Endothelial cell (in vitro differentiated cells): ENCODE results near the gene ROPN1L. TPM values are rescaled to one million over a fixed set of nuclear protein-coding genes. Genes with fewer than 3 reads are reported as not detected.
A peak's percentile ranks its signal among the peaks of the same experiment; 100 is the strongest.

Experiments
- DNase-seq: peaks from one replicate; pipeline ENCODE4 v3.0.0; 2021; ENCODE audit warnings: low spot score
- H3K27ac Mint-ChIP-seq: one replicate; pipeline ENCODE4 v1.8.0; 2021; ENCODE audit warnings: mixed read lengths, inconsistent platforms; ENCODE audit not compliant: unreplicated experiment
- H3K27me3 Mint-ChIP-seq: one replicate; pipeline ENCODE4 v1.8.0; 2021; ENCODE audit warnings: mild to moderate bottlenecking, moderate library complexity, mixed read lengths, inconsistent platforms; ENCODE audit not compliant: unreplicated experiment
- H3K36me3 Mint-ChIP-seq: one replicate; pipeline ENCODE4 v1.8.0; 2021; ENCODE audit warnings: mild to moderate bottlenecking, low read depth, mixed read lengths, inconsistent platforms; ENCODE audit not compliant: unreplicated experiment
- H3K4me1 Mint-ChIP-seq: one replicate; pipeline ENCODE4 v1.8.0; 2021; ENCODE audit warnings: mild to moderate bottlenecking, mixed read lengths, inconsistent platforms; ENCODE audit not compliant: unreplicated experiment
- H3K4me3 Mint-ChIP-seq: one replicate; pipeline ENCODE4 v1.8.0; 2021; ENCODE audit warnings: mild to moderate bottlenecking, mixed read lengths, inconsistent platforms; ENCODE audit not compliant: unreplicated experiment
- H3K9me3 Mint-ChIP-seq: one replicate; pipeline ENCODE4 v1.8.0; 2021; ENCODE audit warnings: mixed read lengths, inconsistent platforms; ENCODE audit not compliant: unreplicated experiment
- CTCF ChIP-seq: fragments of 200-600 bp; sonication (generic); IDR thresholded peaks from one replicate; pipeline ENCODE4 v1.5.0; 2021; ENCODE audit warnings: antibody characterized with exemption; ENCODE audit not compliant: unreplicated experiment
- total RNA-seq: library from RNA; stranded (reverse); fragmentation: NEBNext Ultra II Directional; extraction: Animal tissue kit (Norgen Biotek cat#: 25700); gene quantifications from one replicate; pipeline ENCODE4 v1.2.1, GENCODE V29; 2021; ENCODE audit not compliant: unreplicated experiment

ROPN1L gene
- total RNA-seq, 1 donor from 2014 or later, result 4.0 TPM

- H3K9me3 Mint-ChIP-seq, result peaks cover 4% of the 10 kb centered on the region
- no peak for DNase-seq
- H3K4me3 Mint-ChIP-seq, result no peak overlapping the region
- H3K4me1 Mint-ChIP-seq, result no peaks in the 10 kb centered on the region
- H3K36me3 Mint-ChIP-seq, result peaks cover 5% of the 10 kb centered on the region
- TF ChIP-seq CTCF, result no peak
- no peak overlapping the region for H3K27ac Mint-ChIP-seq
- H3K27me3 Mint-ChIP-seq, result peaks cover 4% of the 10 kb centered on the region
Observed at GRCh38 chr5:10499776-10500175, 58.1 kb downstream of the ROPN1L start.

GRCh38 chr5:10500669-10501068 lies 59.0 kb downstream of the ROPN1L start:
- Mint-ChIP-seq H3K4me3 (peak overlapping the region; percentile 32), H3K4me1 (no peaks in the 10 kb centered on the region), H3K9me3 (no peaks in the 10 kb centered on the region), H3K36me3 (no peaks in the 10 kb centered on the region), H3K27ac (no peak overlapping the region), H3K27me3 (peaks cover 2% of the 10 kb centered on the region)
- TF ChIP-seq CTCF, result no peak
- DNase-seq, result no peak

GRCh38 chr5:10501554-10502075 lies 59.9 kb downstream of the ROPN1L start:
- Mint-ChIP-seq H3K9me3 (no peaks in the 10 kb centered on the region), H3K27ac (no peak overlapping the region)

GRCh38 chr5:10502130-10502529 lies 60.5 kb downstream of the ROPN1L start:
- H3K27ac Mint-ChIP-seq, result no peak overlapping the region
- H3K4me3 Mint-ChIP-seq, result no peak overlapping the region
- no peaks in the 10 kb centered on the region for H3K36me3 Mint-ChIP-seq
- peaks cover 2% of the 10 kb centered on the region for H3K27me3 Mint-ChIP-seq
- no peaks in the 10 kb centered on the region for H3K4me1 Mint-ChIP-seq
- no peaks in the 10 kb centered on the region for H3K9me3 Mint-ChIP-seq
- no peak for DNase-seq
- no peak for TF ChIP-seq CTCF

More at GRCh38 chr5:10501554-10502075, 59.9 kb downstream of the ROPN1L start:
- Mint-ChIP-seq H3K4me1 (no peaks in the 10 kb centered on the region), H3K36me3 (no peaks in the 10 kb centered on the region), H3K4me3 (no peak overlapping the region), H3K27me3 (peaks cover 2% of the 10 kb centered on the region)
- no peak for TF ChIP-seq CTCF
- no peak for DNase-seq

- Mint-ChIP-seq H3K36me3 (no peaks in the 10 kb centered on the region), H3K27ac (no peak overlapping the region), H3K9me3 (no peaks in the 10 kb centered on the region), H3K27me3 (peaks cover 2% of the 10 kb centered on the region), H3K4me3 (no peak overlapping the region), H3K4me1 (no peaks in the 10 kb centered on the region)
- DNase-seq, result no peak
- no peak for TF ChIP-seq CTCF
Observed at GRCh38 chr5:10502578-10502977, 60.9 kb downstream of the ROPN1L start.
